NCI-H1417 (cell line): ENCODE results near the gene CHFR.
"Not testable (repeated sequence)": the region's sequence is repeated elsewhere in the genome, so short reads cannot be mapped to it uniquely, and the experiment has no call there.

Source experiments
- DNase-seq, 3 experiments: peaks; one replicate each; lab custom pipeline; 2025; lab: John Stamatoyannopoulos, UW

Gene CHFR

DNA sequence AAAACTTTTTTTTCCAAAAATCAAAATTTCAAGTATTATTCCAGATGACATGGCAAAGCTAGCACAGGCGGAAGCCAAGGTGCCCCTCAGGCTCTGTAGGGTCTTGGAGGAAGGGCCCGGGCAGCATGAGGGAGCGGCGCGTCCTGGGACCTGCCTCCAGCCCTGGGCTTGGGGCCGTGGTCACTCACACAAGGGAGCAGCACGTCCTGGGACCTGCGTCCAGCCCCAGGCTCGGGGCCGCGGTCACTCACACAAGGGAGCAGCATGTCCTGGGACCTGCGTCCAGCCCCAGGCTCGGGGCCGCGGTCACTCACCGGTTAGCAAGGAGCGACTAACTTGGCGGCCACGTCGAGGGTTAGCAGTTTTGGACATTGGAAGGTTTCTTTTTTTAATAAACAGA is 46.9 kb downstream of the CHFR start:
- DNase-seq = no peak

DNA sequence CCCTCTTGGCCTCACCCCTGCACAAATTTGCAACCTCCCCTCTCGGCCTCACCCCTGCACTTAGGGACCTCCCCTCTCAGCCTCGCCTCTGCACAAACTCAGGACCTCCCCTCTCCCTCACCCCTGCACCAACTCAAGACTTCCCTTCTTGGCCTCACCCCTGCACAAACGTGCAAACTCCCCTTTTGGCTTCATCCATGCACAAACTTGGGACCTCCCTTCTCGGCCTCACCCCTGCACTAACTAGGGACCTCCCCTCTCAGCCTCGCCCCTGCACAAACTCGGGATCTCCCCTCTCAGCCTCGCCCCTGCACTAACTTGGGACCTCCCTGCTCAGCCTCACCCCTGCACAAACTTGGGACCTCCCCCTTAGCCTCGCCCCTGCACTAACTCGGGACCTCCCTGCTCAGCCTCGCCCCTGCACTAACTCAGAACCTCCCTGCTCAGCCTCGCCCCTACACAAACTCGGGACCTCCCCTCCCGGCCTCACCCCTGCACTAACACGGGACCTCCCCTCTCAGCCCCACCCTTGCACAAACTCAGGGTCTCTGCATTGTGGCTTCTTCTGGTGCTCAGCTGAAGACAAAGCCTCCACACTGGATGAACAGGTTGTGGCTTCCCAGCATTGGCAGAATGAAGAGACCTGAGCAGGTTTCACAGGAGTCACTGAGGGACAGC is 47.7 kb downstream of the CHFR start:
- DNase-seq = no peak

DNA sequence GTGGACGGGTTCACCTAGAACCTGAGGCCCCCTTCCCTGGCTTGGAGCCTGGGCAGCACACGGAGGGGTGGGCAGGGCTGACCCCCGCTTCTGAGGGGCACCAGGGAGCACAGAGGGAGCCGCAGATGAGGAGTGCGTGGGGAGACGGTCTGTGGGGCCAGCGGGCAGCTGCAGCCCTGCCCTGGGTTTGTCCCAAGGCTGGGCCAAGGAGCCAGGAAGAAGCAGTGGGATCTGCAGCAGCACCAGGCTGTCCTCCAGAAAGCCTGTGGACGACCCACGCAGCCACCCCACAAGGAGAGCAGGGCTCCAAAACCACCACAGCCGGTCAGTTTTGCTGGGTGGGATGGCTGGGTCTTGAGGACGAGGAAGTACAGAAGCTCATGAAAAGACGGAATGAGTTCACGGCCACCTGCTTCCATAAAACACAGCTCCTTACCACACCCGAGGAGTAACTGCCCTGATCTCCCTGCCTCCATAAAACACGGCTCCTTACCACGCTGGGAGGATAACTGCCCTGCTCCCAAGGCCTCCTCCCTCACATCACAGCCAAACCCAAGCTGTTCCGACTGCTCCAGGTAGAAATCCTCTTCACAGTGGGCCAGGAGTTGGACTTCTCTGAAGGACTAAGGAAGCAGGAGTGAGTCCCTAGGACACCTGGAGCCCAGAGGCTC is 48.9 kb downstream of the CHFR start:
- no peak for DNase-seq

DNA sequence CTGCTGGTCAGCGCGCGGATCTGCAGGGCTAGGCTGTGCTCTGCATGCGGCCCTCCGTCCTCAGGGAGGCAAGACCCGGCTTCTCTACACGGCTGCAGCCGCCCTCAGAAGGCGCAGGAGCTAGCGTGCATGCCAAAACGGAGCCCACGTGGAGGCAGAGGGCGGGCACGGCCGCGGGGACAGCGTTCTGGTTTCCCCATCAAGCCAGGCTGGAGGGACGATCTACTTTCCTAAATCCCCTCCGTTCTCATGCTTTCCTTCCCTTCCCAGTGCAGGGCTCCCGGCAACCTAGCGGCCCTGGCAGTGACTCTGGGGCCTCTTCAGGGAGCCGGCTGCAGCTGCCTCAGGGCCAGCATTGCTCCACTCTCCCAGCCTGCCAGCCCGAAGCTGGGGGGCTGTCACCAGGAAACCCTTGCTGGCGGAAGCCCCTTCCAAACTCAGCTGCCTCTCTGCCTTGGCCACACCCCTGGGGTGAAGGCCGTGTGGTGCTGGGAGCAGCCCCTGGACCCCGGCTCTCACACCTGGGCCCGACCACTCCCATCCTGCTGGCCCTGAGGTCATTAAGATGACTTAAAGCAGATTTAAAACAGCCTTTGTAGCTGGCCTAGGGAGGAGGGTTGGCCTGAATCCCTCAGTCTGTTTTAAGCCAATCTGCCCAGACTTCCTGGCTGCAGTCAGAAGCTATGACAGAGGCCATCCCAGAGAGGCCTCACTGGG is 49.6 kb downstream of the CHFR start:
- no peak for DNase-seq

DNA sequence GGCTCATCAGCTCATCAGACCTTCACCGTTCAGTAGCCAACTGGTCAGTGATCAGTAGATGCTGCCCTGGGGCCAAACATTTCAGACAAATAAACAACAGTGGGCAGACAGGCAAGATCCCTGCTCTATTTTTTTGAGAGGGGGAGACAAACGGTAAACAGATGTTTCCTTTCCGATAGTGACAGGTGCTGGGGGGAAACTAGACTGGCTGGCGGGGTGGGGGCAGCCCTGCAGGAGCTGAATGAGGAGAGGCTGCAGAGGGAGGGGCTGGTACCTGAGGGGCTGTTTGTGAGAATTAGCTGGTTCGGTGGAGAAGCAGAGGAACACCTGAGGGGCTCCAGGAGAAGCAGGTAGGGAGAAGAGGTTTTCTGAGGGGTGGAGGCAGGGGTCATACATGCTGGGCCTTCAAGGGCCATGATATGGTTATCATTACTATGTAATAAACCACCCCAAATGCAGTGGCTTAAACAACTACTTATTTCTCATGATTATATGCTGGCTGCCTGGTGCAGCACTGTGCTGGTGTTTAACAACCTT is 50.5 kb downstream of the CHFR start:
- no peak for DNase-seq

DNA sequence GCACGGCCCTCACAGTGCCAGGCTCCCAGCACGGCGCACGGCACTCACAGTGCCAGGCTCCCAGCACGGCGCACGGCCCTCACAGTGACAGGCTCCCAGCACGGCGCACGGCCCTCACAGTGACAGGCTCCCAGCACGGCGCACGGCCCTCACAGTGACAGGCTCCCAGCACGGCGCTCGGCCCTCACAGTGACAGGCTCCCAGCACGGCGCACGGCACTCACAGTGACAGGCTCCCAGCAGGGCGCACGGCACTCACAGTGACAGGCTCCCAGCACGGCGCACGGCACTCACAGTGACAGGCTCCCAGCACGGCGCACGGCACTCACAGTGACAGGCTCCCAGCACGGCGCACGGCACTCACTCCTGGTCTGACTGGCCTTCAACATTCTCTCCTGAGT is 51.2 kb downstream of the CHFR start:
- DNase-seq = not testable (repeated sequence)

DNA sequence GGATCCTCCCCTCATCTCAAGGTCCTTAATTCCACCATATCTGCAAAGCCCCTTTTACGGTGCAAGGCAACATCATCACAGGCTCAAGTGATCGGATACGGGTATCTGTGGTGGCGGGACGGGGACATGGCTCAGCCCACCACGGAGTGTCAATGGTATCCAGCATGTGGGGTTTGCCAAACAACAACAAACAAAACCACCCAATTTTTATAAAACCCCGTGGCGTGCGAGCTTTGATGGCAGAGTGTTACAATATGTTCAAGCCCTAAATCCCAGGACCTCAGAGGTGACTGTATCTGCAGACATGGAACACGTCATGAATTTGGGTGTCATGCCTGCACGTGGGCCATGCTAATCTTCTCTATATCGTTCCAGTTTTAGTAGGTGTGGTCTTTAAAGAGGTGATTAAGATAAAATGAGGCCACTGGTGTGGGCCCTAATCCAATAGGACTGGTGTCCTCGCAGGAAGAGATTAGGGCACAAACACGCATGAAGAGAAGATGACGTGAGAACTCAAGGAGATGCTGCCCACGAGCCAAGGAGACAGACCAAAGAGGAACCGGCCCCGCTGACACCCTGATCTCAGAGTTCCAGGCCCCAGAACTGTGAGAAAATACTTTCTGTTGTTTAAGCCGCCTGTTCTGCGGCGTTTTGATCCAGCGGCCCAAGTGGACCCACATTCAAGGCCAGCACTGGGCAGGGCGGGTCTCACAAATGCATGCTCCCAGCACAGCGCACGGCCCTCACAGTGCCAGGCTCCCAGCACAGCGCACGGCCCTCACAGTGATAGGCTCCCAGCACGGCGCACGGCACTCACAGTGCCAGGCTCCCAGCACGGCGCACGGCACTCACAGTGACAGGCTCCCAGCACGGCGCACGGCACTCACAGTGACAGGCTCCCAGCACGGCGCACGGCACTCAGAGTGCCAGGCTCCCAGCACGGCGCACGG is 52.1 kb downstream of the CHFR start:
- DNase-seq = no peak

DNA sequence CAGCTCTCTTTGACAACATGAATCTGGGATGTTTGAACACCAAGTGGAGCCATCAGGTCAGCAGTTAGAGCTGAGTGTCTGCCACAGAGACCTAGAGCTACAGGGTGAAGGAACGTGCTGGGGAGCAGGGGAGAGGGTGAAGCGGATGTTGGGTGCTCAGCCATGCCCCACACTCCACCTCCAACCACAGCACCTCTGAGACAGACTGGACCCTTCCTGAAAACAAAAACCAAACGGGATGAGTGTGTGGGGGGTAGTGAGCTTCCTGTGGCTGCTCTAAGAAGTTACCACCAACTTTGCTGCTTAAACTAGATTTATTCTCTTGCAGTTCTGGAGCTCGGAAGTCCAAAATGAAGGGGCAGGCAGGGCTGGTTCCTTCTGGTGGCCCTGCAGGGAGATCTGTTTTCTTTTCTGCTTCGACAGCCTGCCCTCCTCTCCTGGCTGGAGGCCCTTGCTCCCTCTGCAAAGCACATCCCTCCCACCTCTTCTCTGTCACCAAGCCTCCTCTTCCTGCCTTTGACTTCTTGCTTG is 53.2 kb downstream of the CHFR start:
- DNase-seq = no peak

DNA sequence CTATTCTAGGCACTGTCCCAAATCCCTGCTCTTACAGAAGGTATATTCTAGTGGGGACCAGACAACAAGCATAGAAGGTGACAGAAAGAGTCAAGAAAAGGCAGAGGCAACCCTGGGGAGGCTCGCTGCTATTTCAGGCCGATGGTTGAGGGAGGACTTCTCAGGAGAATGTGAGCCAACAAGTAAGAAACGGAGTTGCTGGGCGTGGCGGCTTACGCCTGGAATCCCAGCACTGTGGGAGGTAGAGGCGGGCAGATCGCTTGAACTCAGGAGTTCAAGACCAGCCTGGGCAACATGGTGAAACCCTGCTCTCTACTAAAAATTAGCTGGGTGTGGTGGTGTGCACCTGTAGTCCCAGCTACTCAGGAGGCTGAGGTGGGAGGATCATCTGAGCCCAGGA is 54.1 kb downstream of the CHFR start:
- DNase-seq = no peak

DNA sequence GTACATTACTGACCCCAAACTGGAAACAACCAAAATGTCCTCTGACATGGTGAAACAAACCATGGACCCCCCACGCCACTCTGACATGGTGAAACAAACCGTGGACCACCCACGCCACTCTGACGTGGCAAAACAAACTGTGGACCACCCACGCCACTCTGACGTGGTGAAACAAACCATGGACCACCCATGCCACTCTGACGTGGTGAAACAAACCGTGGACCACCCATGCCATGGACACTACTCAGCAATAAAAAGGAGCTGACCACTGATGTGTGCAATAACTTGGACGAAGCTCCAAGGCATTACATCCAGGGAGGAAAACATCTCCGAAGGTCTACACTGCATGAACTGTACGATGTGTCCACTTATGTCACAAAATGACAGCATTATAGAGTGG is 55.6 kb downstream of the CHFR start:
- no peak for DNase-seq

DNA sequence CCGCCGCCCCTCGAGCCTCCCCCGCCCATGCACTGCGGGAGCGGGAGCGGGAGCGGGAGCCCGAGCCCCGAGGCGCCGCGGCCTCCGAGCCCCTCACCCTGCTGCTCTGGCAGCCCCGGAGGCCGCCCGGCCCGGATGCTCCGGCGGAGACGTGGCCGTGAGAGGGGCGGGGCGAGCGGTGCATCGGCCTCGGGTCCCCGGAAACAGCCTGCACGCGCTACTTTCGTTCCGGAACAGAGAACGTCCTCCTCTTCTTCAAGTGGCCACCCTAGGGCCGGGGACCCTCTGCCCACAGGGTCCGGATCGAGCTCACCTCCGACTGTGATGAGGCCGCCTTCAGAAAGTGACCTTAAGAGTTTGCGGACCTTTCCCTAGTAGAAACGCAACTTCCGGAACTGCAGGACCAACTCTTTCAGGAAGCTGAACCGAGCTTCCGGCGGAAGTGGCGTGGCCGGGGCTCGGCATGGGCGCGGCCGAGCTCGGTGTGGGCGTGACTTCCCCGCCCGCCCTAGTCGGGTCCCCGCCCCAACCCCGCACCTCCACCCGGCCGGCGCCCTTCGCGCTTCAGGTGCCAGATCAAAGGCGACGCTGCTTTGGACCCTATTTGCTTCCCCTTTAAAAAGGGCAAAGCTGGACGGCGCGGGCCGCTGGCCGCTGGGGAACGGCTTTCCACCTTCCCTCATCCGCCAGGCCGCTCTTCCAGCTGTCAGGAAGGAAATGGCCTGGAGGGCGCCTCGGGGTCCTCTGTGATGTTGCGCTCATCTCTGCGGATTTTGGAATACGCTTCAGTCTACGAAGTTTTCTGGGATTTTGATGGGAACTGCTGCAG is 58.5 kb downstream of the CHFR start, which contains the start of gene GOLGA3:
GOLGA3 (minus strand) TSS at position 164 of the 829 bp plus-strand sequence. CDS start 6,741 bp downstream, outside the sequence.
- DNase-seq = peak; percentile 91 to 97 (median 96)

DNA sequence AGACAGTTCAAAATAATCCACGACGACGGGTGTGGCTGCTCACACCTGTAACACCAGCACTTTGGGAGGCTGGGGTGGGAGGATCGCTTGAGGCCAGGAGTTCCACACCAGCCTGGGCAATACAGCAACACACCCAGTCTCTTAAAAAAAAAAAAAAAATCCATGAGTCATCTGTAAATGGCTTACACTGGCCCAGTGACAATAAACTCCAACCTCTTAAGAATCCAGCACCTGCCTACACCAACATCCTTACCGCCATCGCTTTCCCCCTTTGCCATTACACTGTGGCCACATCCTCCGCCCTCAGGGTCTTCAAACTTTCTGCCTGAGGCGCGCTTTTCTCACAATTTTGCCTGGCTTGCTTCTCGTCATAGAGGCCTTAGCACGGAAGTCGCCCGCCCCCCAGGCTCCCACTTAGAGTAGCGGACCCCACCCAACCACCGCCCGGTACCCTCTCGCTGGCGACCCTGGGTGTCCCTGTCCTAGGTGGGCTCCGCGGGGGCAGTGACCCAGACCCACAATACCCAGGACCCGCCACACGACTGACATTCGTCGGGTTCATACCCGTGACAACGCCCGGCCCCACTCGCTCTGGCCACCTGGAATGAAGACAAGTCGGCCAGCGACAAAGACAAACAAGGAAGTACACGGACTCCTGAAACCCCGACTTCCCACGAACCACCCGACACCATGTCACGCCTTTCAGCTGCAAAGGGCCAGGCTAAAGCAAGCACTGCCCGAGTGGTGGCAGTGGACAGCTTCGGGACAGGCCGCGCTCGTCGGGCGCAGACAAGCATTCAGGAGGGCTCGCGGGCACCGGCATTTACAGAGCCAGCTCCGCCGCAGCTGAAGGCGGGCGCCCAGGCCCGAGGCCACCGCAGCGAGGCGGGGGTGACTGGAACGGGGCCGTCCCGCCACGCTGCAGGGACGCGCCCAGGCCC is 59.4 kb downstream of the CHFR start:
- DNase-seq = peak in 2 of 3 experiments; percentile 56

DNA sequence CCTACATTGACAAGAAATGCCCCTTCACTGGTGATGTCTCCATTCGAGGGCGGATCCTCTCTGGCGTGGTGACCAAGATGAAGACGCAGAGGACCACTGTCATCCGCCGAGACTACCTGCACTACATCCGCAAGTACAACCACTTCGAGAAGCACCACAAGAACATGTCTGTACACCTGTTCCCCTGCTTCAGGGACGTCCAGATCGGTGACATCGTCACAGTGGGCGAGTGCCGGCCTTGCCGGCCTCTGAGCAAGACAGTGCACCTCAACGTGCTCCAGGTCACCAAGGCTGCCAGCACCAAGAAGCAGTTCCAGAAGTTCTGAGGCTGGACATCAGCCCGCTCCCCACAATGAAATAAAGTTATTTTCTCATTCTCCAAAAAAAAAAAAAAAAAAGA is 61.5 kb downstream of the CHFR start:
- no peak for DNase-seq

DNA sequence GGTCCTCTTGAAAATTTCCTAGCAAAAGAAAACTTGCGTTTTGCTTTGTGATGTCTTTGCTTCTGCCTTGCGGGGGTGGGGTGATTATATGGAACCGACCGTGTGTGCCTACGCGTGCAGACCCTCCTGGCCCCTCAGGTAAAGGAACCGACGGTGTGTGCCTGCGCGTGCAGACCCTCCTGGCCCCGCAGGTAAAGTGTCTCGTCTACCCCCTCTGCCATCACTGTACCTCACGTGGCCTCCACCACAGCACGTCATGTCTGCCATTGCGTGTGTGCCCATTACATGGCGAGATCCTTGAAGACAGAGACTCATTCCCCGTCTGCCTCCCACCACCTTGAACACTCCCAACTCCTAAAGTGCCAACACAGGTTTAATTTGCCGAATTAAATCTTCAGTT is 62.3 kb downstream of the CHFR start:
- no peak for DNase-seq

DNA sequence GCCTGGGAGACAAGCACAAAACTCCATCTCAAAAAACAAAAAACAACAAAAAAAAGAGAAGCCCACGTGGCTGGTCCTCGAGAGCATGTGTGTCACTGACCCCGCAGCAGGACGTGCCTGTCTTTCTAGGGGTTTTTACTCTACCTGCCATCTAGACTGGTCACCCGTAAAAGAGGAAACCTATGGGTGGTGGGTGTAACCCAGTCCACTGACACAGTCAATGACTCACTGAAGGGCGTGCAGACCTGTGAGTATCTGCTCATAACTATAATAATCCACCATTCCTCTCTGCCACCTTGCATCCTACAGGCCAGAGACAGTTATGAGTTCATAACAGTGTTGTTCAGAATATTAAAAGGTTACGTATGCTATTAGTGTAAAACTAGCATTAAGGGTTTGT is 63.4 kb downstream of the CHFR start:
- DNase-seq = no peak

DNA sequence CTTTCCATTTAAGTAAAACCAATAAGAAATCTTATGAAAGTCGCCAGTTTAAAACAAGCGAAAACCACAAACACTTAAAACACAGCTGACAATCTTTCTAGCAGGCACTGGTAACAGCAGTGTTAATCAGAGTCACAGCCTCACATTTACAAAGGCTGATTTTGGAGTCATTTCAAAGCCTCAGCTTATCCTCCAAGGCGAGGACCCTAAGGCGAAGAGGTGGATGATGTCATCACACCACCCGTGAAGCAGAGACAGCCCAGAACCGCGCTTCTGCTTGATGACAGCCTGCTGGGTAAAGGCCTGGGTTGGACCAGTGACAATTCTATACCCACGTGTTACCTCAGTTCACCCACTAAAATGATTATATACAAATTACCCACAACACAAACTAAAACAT is 68.8 kb downstream of the CHFR start:
- DNase-seq = no peak

DNA sequence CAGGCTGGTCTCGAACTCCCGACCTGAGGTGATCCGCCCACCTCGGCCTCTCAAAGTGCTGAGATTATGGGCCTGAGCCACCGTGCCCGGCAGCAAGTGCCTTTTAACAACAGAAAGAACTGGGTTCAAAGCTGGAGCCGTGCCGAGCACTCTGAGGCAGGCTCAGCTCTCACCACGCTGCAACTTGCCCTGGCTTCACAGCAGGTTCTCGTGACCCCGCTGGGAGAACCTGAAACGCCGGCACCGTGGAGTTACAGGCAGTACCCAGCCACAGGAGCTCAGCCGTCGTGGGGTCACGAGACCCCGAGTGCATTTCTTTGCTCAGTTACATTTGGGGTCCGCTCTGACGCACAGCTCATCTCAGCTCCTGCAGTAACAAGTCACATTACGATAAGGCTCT is 73.2 kb downstream of the CHFR start:
- DNase-seq = no peak

DNA sequence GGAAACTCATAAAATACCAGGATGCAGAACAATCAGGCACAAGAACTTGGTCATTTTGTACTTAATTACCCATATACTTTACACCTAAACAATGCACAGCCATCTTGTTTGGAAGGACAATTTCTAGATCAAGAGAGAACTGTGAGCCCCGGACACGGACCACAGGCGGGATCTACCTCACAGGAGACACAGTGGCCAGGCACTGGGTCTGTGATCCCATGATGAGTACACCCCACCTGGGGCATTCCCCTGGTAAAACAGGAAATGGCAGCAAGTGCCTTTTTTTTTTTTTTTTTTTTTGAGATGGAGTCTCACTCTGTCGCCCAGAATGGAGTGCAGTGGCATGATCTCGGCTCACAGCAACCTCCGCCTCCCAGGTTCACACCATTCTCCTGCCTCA is 74.0 kb downstream of the CHFR start:
- no peak for DNase-seq

DNA sequence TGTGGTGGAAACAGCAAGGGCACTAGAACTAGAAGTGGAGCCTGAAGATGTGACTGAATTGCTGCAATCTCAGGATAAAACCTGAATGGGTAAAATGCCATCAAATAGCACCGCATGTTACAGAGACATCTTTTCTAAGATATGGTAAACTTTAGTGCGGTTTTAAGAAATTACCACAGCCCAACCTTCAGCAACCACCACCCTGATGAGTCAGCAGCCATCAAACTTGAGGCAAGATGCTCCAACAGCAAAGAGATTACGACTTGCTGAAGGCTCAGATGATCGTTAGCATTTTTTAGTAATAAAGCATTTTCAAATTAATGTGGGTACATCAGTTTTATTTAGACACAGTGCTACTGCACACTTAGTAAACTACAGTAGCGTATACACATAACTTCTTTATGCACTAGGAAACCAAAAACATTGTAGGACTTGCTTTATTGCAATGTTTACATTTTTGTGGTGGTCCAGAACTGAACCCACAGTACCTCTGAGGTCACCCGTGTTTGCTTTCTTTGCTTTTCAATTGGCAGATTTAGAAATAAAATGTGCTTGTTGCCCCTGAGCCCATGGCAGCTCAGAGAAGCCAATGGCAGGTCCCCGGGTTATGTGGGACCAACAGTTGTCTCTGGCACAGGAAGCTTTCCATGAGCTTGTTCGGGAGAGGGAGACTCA is 74.6 kb downstream of the CHFR start:
- DNase-seq = no peak
